BE2C (cell line): ENCODE measurements around the gene HYDIN.
"Not testable (repeated sequence)": the region's sequence is repeated elsewhere in the genome, so short reads cannot be mapped to it uniquely, and the experiment has no call there.

Experiments
- DNase-seq: peaks from one replicate; pipeline ENCODE4 v3.0.0-alpha.2; 2020
- H3K27me3 ChIP-seq: fragments of 250-450 bp; sonication (Bioruptor Pico); 2 replicates; pipeline ENCODE4 v1.5.1; 2020; ENCODE audit warnings: mild to moderate bottlenecking
- H3K36me3 ChIP-seq: fragments of 250-450 bp; sonication (Bioruptor Pico); 2 replicates; pipeline ENCODE4 v1.5.1; 2020; ENCODE audit warnings: mild to moderate bottlenecking
- H3K4me1 ChIP-seq: fragments of 250-450 bp; sonication (Bioruptor Pico); 2 replicates; pipeline ENCODE4 v1.5.1; 2020
- H3K4me3 ChIP-seq: 2 replicates; pipeline ENCODE4 v1.5.1; 2011; ENCODE audit warnings: low read depth, low read length
- H3K9me3 ChIP-seq: fragments of 250-450 bp; sonication (Bioruptor Pico); 2 replicates; pipeline ENCODE4 v1.5.1; 2020
- CTCF ChIP-seq: IDR thresholded peaks from 2 replicates; pipeline ENCODE4 v1.5.1; 2012; ENCODE audit warnings: mild to moderate bottlenecking, low read depth, low read length

The HYDIN gene

GRCh38 chr16:71198408-71198807, 32.1 kb downstream of the HYDIN start:
- Histone ChIP-seq H3K4me3 (no peak overlapping the region), H3K36me3 (no peaks in the 10 kb centered on the region), H3K27me3 (no peaks in the 10 kb centered on the region), H3K9me3 (no peaks in the 10 kb centered on the region), H3K4me1 (no peaks in the 10 kb centered on the region)
- TF ChIP-seq CTCF = no peak
- no peak for DNase-seq

GRCh38 chr16:71192387-71192786, 38.1 kb downstream of the HYDIN start:
- TF ChIP-seq CTCF = no peak
- peaks cover 13% of the 10 kb centered on the region for H3K27me3 ChIP-seq

DNA sequence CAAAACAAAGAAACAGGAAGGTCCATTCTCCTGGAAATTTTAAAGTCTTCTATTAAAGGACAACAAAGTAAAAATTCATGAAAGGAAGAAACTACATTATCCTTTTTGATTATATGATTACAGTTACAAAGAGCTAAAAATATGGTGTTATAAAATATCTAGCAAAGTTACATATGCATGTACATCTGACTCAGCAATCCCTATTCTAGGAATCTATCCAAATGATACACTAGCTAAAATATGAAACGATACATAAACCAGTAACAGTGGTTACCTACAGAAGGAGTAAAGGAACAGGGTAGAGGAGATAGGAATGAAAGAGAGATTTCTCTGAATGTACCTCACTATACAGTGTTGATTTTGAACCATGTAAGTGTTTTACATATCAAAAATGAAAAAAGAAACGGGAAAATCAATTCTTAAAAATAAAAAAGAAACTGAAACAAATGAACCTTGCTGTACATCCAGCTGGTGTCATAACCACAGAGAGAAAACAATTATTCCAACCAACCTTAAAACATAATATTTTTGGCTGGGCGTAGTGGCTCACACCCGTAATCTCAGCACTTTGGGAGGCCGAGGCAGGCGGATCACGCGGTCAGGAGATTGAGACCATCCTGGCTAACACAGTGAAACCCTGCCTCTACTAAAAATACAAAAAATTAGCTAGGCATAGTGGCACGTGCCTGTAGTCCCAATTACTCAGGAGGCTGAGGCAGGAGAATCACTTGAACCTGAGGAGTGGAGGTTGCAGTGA, 41.4 kb downstream of the HYDIN start:
- H3K9me3 ChIP-seq = no peaks in the 10 kb centered on the region
- H3K27me3 ChIP-seq = peaks cover 13% of the 10 kb centered on the region
- TF ChIP-seq CTCF = no peak
- no peak overlapping the region for H3K4me3 ChIP-seq
- no peak for DNase-seq
- no peaks in the 10 kb centered on the region for H3K4me1 ChIP-seq
- no peaks in the 10 kb centered on the region for H3K36me3 ChIP-seq

More at GRCh38 chr16:71192387-71192786, 38.1 kb downstream of the HYDIN start:
- no peaks in the 10 kb centered on the region for H3K9me3 ChIP-seq
- DNase-seq = no peak
- no peaks in the 10 kb centered on the region for H3K4me1 ChIP-seq
- no peaks in the 10 kb centered on the region for H3K36me3 ChIP-seq
- H3K4me3 ChIP-seq = no peak overlapping the region

DNA sequence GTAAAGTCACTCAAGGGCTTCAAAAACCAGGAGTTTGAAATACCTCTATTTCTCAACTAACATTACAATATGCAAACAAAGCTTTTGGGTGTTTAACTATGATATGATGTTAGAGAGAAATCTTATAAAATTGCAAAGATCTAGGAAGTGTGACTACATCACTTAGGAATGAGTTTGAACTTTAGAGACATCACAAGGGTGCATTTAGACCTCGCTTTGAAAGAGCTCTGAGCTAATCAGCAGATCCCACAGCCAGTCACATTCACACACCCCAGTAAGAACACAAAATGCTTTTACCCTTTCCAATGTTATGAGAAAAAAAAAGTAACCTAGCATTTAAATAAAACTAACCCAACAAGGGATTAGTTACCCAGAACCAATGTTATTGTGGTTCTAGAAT, 45.2 kb downstream of the HYDIN start:
- H3K36me3 ChIP-seq = no peaks in the 10 kb centered on the region
- TF ChIP-seq CTCF = no peak
- H3K4me3 ChIP-seq = no peak overlapping the region
- H3K27me3 ChIP-seq = peaks cover 7% of the 10 kb centered on the region
- H3K9me3 ChIP-seq = no peaks in the 10 kb centered on the region; the same call in 1 of the 2 replicates
- H3K4me1 ChIP-seq = no peaks in the 10 kb centered on the region
- DNase-seq = no peak

DNA sequence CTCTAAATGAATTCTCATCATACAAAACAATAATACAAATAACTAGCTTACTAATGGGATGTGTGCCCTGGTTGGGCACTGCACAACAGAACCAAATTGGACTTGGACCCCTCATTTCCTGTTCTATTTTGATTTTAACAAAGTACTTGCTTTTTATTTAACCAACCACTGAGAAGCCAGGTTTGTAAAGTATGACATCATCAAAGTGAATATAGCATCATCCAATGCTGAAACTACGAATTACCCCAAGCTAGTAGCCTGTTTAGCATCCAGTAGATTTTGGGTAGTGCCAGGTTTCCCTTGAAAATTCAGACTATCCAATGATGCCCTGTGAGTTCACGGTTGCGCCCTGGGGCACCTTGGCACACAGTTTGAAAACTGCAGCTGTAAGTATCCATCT, 51.0 kb downstream of the HYDIN start:
- Histone ChIP-seq H3K4me1 (no peaks in the 10 kb centered on the region), H3K9me3 (no peaks in the 10 kb centered on the region; the same call in 1 of the 2 replicates), H3K27me3 (no peaks in the 10 kb centered on the region; the same call in 1 of the 2 replicates), H3K36me3 (no peaks in the 10 kb centered on the region), H3K4me3 (no peak overlapping the region)
- no peak for DNase-seq
- TF ChIP-seq CTCF = no peak

GRCh38 chr16:71172481-71173207, 57.9 kb downstream of the HYDIN start:
- DNase-seq = no peak
- TF ChIP-seq CTCF = no peak
- no peaks in the 10 kb centered on the region for H3K9me3 ChIP-seq
- no peaks in the 10 kb centered on the region for H3K27me3 ChIP-seq
- H3K36me3 ChIP-seq = no peaks in the 10 kb centered on the region
- H3K4me3 ChIP-seq = no peak overlapping the region
- no peaks in the 10 kb centered on the region for H3K4me1 ChIP-seq

DNA sequence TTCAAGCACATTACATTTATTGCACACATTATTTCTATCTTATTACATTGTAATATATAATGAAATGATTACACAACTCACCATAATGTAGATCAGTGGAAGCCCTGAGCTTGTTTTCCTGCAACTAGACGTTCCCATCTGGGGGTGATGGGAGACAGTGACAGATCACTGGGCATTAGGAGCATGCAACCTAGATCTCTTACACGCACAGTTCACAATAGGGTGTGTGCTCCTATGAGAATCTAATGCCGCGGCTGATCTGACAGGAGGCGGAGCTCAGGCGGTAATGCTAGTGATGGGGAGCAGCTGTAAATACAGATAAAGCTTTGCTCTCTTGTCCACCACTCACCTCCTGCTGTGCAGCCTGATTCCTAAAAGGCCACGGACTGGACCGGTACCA, 69.5 kb downstream of the HYDIN start:
- H3K9me3 ChIP-seq, H3K27me3 ChIP-seq, H3K4me3 ChIP-seq, H3K4me1 ChIP-seq, DNase-seq, H3K36me3 ChIP-seq: not testable (repeated sequence)

DNA sequence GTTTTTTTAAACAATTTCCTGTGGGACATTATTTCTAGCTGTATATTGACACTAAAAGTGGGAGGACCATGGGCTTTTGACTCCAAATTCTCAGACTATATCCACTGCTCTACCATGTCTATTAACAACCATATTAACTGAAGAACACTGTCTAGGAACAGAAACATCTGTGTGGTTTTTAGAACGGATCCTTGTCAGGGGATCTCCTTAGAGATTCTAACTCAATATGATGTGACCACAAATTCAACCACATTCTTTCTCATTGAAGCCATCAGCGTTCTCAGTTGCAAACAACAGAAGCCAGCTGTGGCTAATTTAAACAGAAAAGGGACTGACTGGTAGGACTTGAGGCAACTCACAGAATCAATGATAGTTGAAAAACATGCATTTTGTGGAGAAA, 73.2 kb downstream of the HYDIN start:
- H3K36me3 ChIP-seq, DNase-seq, H3K27me3 ChIP-seq, H3K4me3 ChIP-seq, H3K9me3 ChIP-seq, H3K4me1 ChIP-seq: not testable (repeated sequence)

- H3K4me1 ChIP-seq, DNase-seq, H3K4me3 ChIP-seq, H3K27me3 ChIP-seq, H3K9me3 ChIP-seq, H3K36me3 ChIP-seq: not testable (repeated sequence)
Observed at GRCh38 chr16:71153329-71153728, 77.2 kb downstream of the HYDIN start.
